HepG2 (cell line): ENCODE data around the gene BRD8. TPM values are rescaled to one million over a fixed set of nuclear protein-coding genes. Genes with fewer than 3 reads are reported as not detected.

Experiments
- BORCS8-MEF2B ChIP-seq: sonication (generic); formaldehyde crosslinking; IDR thresholded peaks from 2 replicates; pipeline ENCODE4 v1.8.0; 2022; ENCODE audit warnings: mild to moderate bottlenecking, missing genetic modification reagents
- CBX1 ChIP-seq: IDR thresholded peaks from one replicate; pipeline ENCODE4 v1.6.1; 2016; ENCODE audit warnings: antibody characterized with exemption, low read depth
- DNMT3B ChIP-seq: conservative IDR thresholded peaks from 2 replicates; pipeline ENCODE4 v1.6.1; 2016; ENCODE audit warnings: missing biosample characterization, control low read depth
- ETV5 ChIP-seq: IDR thresholded peaks from 2 replicates; pipeline ENCODE4 v1.6.1; 2018; ENCODE audit warnings: missing biosample characterization, missing genetic modification reagents, inconsistent platforms, borderline replicate concordance
- ETV6 ChIP-seq: sonication (generic); formaldehyde crosslinking; conservative IDR thresholded peaks from 2 replicates; pipeline ENCODE4 v1.4.0; 2020; ENCODE audit warnings: missing genetic modification reagents
- FOXA3 ChIP-seq: IDR thresholded peaks from 2 replicates; pipeline ENCODE4 v1.6.1; 2016; ENCODE audit warnings: missing genetic modification reagents, missing compliant biosample characterization
- FOXK2 ChIP-seq: fragments of 450-650 bp; IDR thresholded peaks from 2 replicates; pipeline ENCODE4 v1.6.1; 2016
- HDAC1 ChIP-seq: sonication (generic); formaldehyde crosslinking; IDR thresholded peaks from 2 replicates; pipeline ENCODE4 v1.5.1; 2020; ENCODE audit warnings: mild to moderate bottlenecking, missing genetic modification reagents
- KDM2A ChIP-seq: sonication (generic); formaldehyde crosslinking; IDR thresholded peaks from 2 replicates; pipeline ENCODE4 v1.4.0; 2020; ENCODE audit warnings: low read depth, missing genetic modification reagents, borderline replicate concordance
- MXD4 ChIP-seq: IDR thresholded peaks from 2 replicates; pipeline ENCODE4 v1.6.1; 2016; ENCODE audit warnings: mild to moderate bottlenecking, missing biosample characterization, missing genetic modification reagents
- NCOA1 ChIP-seq: sonication (generic); formaldehyde crosslinking; IDR thresholded peaks from 2 replicates; pipeline ENCODE4 v1.9.0; 2021; ENCODE audit warnings: missing genetic modification reagents
- PAX8 ChIP-seq: sonication (generic); formaldehyde crosslinking; IDR thresholded peaks from 2 replicates; pipeline ENCODE4 v1.8.0; 2022; ENCODE audit warnings: mild to moderate bottlenecking, missing genetic modification reagents, borderline replicate concordance
- PHF8 ChIP-seq: sonication (generic); formaldehyde crosslinking; IDR thresholded peaks from 2 replicates; pipeline ENCODE4 v1.5.0; 2020; ENCODE audit warnings: missing genetic modification reagents
- POLR2G ChIP-seq: fragments of 200-400 bp; formaldehyde crosslinking; IDR thresholded peaks from 2 replicates; pipeline ENCODE4 v1.6.1; 2018; ENCODE audit warnings: mild to moderate bottlenecking, low read depth, low read length, moderate library complexity
- RAD21 ChIP-seq: fragments of 450-650 bp; formaldehyde crosslinking; IDR thresholded peaks from 2 replicates; pipeline ENCODE4 v1.5.0; 2020; ENCODE audit warnings: mild to moderate bottlenecking
- RELA ChIP-seq: sonication (generic); formaldehyde crosslinking; IDR thresholded peaks from 2 replicates; pipeline ENCODE4 v1.4.0; 2020; ENCODE audit warnings: missing genetic modification reagents
- WIZ ChIP-seq: sonication (generic); formaldehyde crosslinking; IDR thresholded peaks from 2 replicates; pipeline ENCODE4 v1.5.1; 2020; ENCODE audit warnings: mild to moderate bottlenecking, missing genetic modification reagents
- ZBTB3 ChIP-seq: sonication (generic); formaldehyde crosslinking; IDR thresholded peaks from 2 replicates; pipeline ENCODE4 v1.4.0; 2020; ENCODE audit warnings: low read depth, mild to moderate bottlenecking, moderate library complexity, missing genetic modification reagents, borderline replicate concordance
- ZNF546 ChIP-seq: sonication (generic); formaldehyde crosslinking; conservative IDR thresholded peaks from 2 replicates; pipeline ENCODE4 v1.8.1; 2023; ENCODE audit warnings: mild to moderate bottlenecking, missing genetic modification reagents
- ZNF615 ChIP-seq: sonication (generic); formaldehyde crosslinking; IDR thresholded peaks from 2 replicates; pipeline ENCODE4 v1.5.0; 2020; ENCODE audit warnings: mild to moderate bottlenecking, missing genetic modification reagents, borderline replicate concordance
- ZNF644 ChIP-seq: IDR thresholded peaks from 2 replicates; pipeline ENCODE4 v1.6.1; 2016; ENCODE audit warnings: low read depth
- polyA plus RNA-seq, 8 experiments: library from polyadenylated mRNA; depleted of rRNA in 3 of 8; stranded (reverse) in 7 of 8; unstranded in 1 of 8; fragments of >200 nt; fragmentation: Illumina TruSeq in 4 of 8; extraction: Trizol in 4 of 8; gene quantifications; 2 replicates each; pipeline versions ENCODE4 v1.2.1 to v1.2.3, GENCODE V29; 2011 to 2016; ENCODE audit warnings: low read depth in 4 of 8, missing spikeins in 1 of 8, mixed read lengths in 1 of 8; ENCODE audit not compliant: insufficient read depth in 1 of 8
- total RNA-seq, 5 experiments: library from RNA; depleted of rRNA; stranded (reverse); fragments of >200 nt; fragmentation: Illumina TruSeq; extraction: Trizol; gene quantifications; 2 replicates each; pipeline ENCODE4 v1.2.3, GENCODE V29; 2016; ENCODE audit warnings: low read depth in 1 of 5
- TF ChIP-seq, protein P1 (sequence below): sonication (generic); formaldehyde crosslinking; conservative IDR thresholded peaks from 2 replicates; pipeline ENCODE4 v1.4.0; 2020; ENCODE audit warnings: missing genetic modification reagents
- TF ChIP-seq, protein P2 (sequence below): sonication (generic); formaldehyde crosslinking; conservative IDR thresholded peaks from 2 replicates; pipeline ENCODE4 v1.5.0; 2020; ENCODE audit warnings: missing genetic modification reagents
- TF ChIP-seq, protein P3 (sequence below): sonication (generic); formaldehyde crosslinking; IDR thresholded peaks from 2 replicates; pipeline ENCODE4 v1.4.0; 2020; ENCODE audit warnings: missing genetic modification reagents
- TF ChIP-seq, protein P4 (sequence below): sonication (generic); formaldehyde crosslinking; IDR thresholded peaks from 2 replicates; pipeline ENCODE4 v1.5.0; 2020; ENCODE audit warnings: missing genetic modification reagents

BRD8 gene
- total and polyA plus RNA-seq, 2 of the 13 experiments (the other 11 are each of a cell fraction or from before 2014, with no cell fraction given) = 62.5 to 71.1 TPM

DNA sequence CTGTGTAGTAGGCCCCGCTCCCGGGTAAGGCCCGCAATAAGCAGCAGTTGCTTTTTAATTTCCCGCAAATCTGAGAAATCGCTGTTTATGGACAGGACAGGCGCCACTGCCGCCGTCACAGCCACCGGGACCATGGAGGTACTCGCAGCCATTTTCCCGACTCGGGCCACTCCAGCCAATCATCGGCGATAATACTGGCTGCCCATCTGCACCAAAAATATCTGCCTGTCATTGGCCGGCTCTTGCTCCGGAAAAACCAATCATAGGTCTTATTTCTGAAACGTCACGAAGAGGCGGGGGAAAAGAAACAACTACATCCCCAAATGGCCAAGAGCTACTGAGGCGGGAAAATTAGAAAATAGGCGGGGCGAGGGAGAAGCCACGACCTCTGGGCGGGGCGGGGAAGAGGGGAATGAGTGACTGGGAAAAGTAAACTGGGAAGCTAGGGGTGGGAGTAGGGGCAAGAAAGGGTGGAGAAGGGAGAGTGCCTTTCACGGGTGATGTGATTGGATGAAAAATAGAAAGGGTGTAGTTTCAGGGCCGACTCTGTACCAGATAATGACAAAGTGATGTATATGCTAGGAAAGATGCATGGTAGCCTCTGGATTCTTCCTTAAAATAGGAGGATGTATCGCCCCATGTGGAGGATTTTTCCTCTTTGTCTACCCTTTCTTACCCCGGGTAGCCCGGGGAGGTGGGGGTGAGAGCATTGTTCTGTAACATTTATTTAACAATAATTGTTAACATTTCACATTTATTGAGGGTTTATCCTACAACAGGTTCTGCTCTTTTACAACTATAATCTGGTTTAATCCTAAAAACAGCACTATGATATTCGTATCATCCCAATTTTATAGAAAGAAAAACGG, 35.0 kb upstream of the BRD8 start, which contains the start of gene CDC23 (continued):
- TF ChIP-seq, protein P1, sequence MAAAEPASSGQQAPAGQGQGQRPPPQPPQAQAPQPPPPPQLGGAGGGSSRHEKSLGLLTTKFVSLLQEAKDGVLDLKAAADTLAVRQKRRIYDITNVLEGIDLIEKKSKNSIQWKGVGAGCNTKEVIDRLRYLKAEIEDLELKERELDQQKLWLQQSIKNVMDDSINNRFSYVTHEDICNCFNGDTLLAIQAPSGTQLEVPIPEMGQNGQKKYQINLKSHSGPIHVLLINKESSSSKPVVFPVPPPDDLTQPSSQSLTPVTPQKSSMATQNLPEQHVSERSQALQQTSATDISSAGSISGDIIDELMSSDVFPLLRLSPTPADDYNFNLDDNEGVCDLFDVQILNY = peak; percentile 92
- TF ChIP-seq, protein P2, sequence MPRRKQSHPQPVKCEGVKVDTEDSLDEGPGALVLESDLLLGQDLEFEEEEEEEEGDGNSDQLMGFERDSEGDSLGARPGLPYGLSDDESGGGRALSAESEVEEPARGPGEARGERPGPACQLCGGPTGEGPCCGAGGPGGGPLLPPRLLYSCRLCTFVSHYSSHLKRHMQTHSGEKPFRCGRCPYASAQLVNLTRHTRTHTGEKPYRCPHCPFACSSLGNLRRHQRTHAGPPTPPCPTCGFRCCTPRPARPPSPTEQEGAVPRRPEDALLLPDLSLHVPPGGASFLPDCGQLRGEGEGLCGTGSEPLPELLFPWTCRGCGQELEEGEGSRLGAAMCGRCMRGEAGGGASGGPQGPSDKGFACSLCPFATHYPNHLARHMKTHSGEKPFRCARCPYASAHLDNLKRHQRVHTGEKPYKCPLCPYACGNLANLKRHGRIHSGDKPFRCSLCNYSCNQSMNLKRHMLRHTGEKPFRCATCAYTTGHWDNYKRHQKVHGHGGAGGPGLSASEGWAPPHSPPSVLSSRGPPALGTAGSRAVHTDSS = no peak
- TF ChIP-seq WIZ (CRISPR knock-in tag) = no peak
- no peak for TF ChIP-seq RELA
- peak; percentile 91 for TF ChIP-seq FOXK2
- peak; percentile 56; the same call in 1 of the 2 replicates for TF ChIP-seq DNMT3B (CRISPR knock-in tag)
- 0 out of 2 replicates have a peak, but pooled peaks have one; percentile 26 for TF ChIP-seq ZBTB3 (CRISPR knock-in tag)
- TF ChIP-seq FOXA3 (CRISPR knock-in tag) = peak; percentile 67; the same call in 1 of the 2 replicates
- peak; percentile 81 for TF ChIP-seq BORCS8-MEF2B (CRISPR knock-in tag)
- TF ChIP-seq KDM2A (CRISPR knock-in tag) = peak; percentile 56; the same call in 1 of the 2 replicates
- TF ChIP-seq, protein P3, sequence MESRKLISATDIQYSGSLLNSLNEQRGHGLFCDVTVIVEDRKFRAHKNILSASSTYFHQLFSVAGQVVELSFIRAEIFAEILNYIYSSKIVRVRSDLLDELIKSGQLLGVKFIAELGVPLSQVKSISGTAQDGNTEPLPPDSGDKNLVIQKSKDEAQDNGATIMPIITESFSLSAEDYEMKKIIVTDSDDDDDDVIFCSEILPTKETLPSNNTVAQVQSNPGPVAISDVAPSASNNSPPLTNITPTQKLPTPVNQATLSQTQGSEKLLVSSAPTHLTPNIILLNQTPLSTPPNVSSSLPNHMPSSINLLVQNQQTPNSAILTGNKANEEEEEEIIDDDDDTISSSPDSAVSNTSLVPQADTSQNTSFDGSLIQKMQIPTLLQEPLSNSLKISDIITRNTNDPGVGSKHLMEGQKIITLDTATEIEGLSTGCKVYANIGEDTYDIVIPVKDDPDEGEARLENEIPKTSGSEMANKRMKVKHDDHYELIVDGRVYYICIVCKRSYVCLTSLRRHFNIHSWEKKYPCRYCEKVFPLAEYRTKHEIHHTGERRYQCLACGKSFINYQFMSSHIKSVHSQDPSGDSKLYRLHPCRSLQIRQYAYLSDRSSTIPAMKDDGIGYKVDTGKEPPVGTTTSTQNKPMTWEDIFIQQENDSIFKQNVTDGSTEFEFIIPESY = no peak
- TF ChIP-seq MXD4 (CRISPR knock-in tag) = peak; percentile 80
- peak; percentile 91 for TF ChIP-seq PHF8
- no peak for TF ChIP-seq RAD21 (CRISPR knock-in tag)
- TF ChIP-seq HDAC1 (CRISPR knock-in tag) = peak; percentile 69
- TF ChIP-seq ETV5 (CRISPR knock-in tag) = no peak
- peak; percentile 87 for TF ChIP-seq POLR2G
- TF ChIP-seq ZNF644 (CRISPR knock-in tag) = no peak
- no peak for TF ChIP-seq ZNF546 (CRISPR knock-in tag)
- TF ChIP-seq ETV6 (CRISPR knock-in tag) = no peak
- TF ChIP-seq CBX1 = no peak
- no peak; the same call in 1 of the 2 replicates for TF ChIP-seq PAX8
- no peak for TF ChIP-seq NCOA1 (CRISPR knock-in tag)
- TF ChIP-seq, protein P4, sequence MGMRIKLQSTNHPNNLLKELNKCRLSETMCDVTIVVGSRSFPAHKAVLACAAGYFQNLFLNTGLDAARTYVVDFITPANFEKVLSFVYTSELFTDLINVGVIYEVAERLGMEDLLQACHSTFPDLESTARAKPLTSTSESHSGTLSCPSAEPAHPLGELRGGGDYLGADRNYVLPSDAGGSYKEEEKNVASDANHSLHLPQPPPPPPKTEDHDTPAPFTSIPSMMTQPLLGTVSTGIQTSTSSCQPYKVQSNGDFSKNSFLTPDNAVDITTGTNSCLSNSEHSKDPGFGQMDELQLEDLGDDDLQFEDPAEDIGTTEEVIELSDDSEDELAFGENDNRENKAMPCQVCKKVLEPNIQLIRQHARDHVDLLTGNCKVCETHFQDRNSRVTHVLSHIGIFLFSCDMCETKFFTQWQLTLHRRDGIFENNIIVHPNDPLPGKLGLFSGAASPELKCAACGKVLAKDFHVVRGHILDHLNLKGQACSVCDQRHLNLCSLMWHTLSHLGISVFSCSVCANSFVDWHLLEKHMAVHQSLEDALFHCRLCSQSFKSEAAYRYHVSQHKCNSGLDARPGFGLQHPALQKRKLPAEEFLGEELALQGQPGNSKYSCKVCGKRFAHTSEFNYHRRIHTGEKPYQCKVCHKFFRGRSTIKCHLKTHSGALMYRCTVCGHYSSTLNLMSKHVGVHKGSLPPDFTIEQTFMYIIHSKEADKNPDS = no peak
- TF ChIP-seq ZNF615 (CRISPR knock-in tag) = no peak
